MM.1S (cell line): ENCODE data around the gene FOXP1.
"Not testable (repeated sequence)": the region's sequence is repeated elsewhere in the genome, so short reads cannot be mapped to it uniquely, and the experiment has no call there.

Source experiments
- DNase-seq: peaks from one replicate; pipeline ENCODE4 v3.0.0-alpha.2; 2015
- H2AFZ ChIP-seq: fragments of 300-600 bp; sonication (generic); 2 replicates; pipeline ENCODE4 v1.6.0; 2016; ENCODE audit warnings: antibody characterized with exemption, low read length
- H3F3A ChIP-seq: fragments of 300-600 bp; sonication (generic); 2 replicates; pipeline ENCODE4 v1.6.1; 2016; ENCODE audit warnings: mild to moderate bottlenecking, antibody characterized with exemption, low read length, moderate library complexity, mixed read lengths; ENCODE audit not compliant: insufficient read depth
- H3K27ac ChIP-seq: fragments of 300-600 bp; sonication (generic); 2 replicates; pipeline ENCODE4 v1.5.1; 2016; ENCODE audit warnings: mild to moderate bottlenecking, low read length
- H3K27me3 ChIP-seq: fragments of 300-600 bp; sonication (generic); replicated peaks from 2 replicates; pipeline ENCODE4 v1.6.0; 2016; ENCODE audit warnings: low read length; ENCODE audit not compliant: insufficient read depth
- H3K36me3 ChIP-seq: fragments of 300-600 bp; sonication (generic); replicated peaks from 2 replicates; pipeline ENCODE4 v1.6.1; 2016; ENCODE audit warnings: mild to moderate bottlenecking, low read length, mixed read lengths; ENCODE audit not compliant: insufficient read depth
- H3K4me1 ChIP-seq: fragments of 300-600 bp; sonication (generic); 2 replicates; pipeline ENCODE4 v1.6.1; 2016; ENCODE audit warnings: low read length, mixed read lengths
- H3K4me2 ChIP-seq: fragments of 300-600 bp; sonication (generic); 2 replicates; pipeline ENCODE4 v1.6.0; 2016; ENCODE audit warnings: low read depth, low read length
- H3K4me3 ChIP-seq: fragments of 300-600 bp; sonication (generic); 2 replicates; pipeline ENCODE4 v1.5.1; 2016; ENCODE audit warnings: low read length, mixed read lengths
- H3K79me2 ChIP-seq: fragments of 300-600 bp; sonication (generic); 2 replicates; pipeline ENCODE4 v1.6.1; 2016; ENCODE audit warnings: mixed run types, low read length, mixed read lengths
- H3K9ac ChIP-seq: fragments of 300-600 bp; sonication (generic); 2 replicates; pipeline ENCODE4 v1.6.1; 2016; ENCODE audit warnings: low read length, mixed read lengths
- H3K9me2 ChIP-seq: fragments of 300-600 bp; sonication (generic); replicated peaks from 2 replicates; pipeline ENCODE4 v1.6.1; 2016; ENCODE audit warnings: mild to moderate bottlenecking, low read length, mixed read lengths; ENCODE audit not compliant: insufficient read depth
- H3K9me3 ChIP-seq: fragments of 300-600 bp; sonication (generic); replicated peaks from 2 replicates; pipeline ENCODE4 v1.6.1; 2016; ENCODE audit warnings: mild to moderate bottlenecking, low read length, mixed read lengths; ENCODE audit not compliant: insufficient read depth
- H4K20me1 ChIP-seq: fragments of 300-600 bp; sonication (generic); 2 replicates; pipeline ENCODE4 v1.6.1; 2016; ENCODE audit warnings: mild to moderate bottlenecking, low read length, moderate library complexity, mixed read lengths; ENCODE audit not compliant: insufficient read depth
- CTCF ChIP-seq: fragments of 300-600 bp; sonication (generic); IDR thresholded peaks from 2 replicates; pipeline ENCODE4 v1.5.1; 2016; ENCODE audit warnings: antibody characterized with exemption, low read length, mixed read lengths
- EZH2 ChIP-seq: fragments of 300-600 bp; sonication (generic); optimal IDR thresholded peaks from 2 replicates; pipeline ENCODE3; 2017; ENCODE audit warnings: low read depth, mild to moderate bottlenecking, antibody characterized with exemption, low read length, mixed read lengths
- EZH2phosphoT487 ChIP-seq: fragments of 300-600 bp; sonication (generic); IDR thresholded peaks from 2 replicates; pipeline ENCODE4 v1.6.1; 2018; ENCODE audit warnings: antibody characterized with exemption, low read length

FOXP1 gene

GRCh38 chr3:70977712-70978111, 605.8 kb downstream of the FOXP1 start:
- Histone ChIP-seq H3K79me2 (peaks cover 13% of the 10 kb centered on the region; the same call in 1 of the 2 replicates), H3K36me3 (peaks cover 11% of the 10 kb centered on the region), H3K27me3 (no peaks in the 10 kb centered on the region), H3K4me3 (no peak overlapping the region), H3K4me2 (no peak overlapping the region), H2AFZ (no peak overlapping the region), H3K9ac (no peak overlapping the region), H3F3A (peaks cover 31% of the 10 kb centered on the region), H3K9me2 (no peaks in the 10 kb centered on the region), H3K9me3 (no peaks in the 10 kb centered on the region), H4K20me1 (no peaks in the 10 kb centered on the region), H3K4me1 (peaks cover 31% of the 10 kb centered on the region), H3K27ac (no peak overlapping the region)
- TF ChIP-seq EZH2phosphoT487 = no peak
- no peak for TF ChIP-seq CTCF
- no peak for DNase-seq

DNA sequence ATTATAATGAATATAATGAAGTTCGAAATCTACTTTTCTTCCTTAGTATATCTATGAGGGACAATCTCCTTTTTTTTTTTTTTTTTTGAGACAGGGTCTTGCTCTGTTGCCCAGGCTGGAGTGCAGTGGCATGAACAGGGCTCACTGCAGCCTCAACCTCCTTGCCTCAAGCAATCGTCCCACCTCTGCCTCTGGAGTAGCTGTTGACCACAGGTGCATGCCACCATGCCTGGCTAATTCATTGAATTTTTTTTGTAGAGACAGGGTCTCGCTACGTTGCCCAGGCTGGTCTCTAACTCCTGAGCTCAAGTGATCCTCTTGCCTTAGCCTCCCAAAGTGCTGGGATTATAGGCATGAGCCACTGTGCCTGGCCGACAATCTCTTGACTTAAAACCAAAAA, 607.5 kb downstream of the FOXP1 start:
- H3K36me3 ChIP-seq = peaks cover 11% of the 10 kb centered on the region
- H4K20me1 ChIP-seq, H3K79me2 ChIP-seq: not testable (repeated sequence)

GRCh38 chr3:70974747-70975146, 608.8 kb downstream of the FOXP1 start:
- peaks cover 11% of the 10 kb centered on the region for H3K36me3 ChIP-seq

More for the DNA sequence above, 607.5 kb downstream of the FOXP1 start:
- not testable (repeated sequence) for H3K9me3 ChIP-seq, H3K9me2 ChIP-seq, H3K9ac ChIP-seq, H3K27ac ChIP-seq, H2AFZ ChIP-seq, H3K4me3 ChIP-seq, H3K4me2 ChIP-seq, H3K27me3 ChIP-seq, DNase-seq
- Histone ChIP-seq H3F3A (peaks cover 15% of the 10 kb centered on the region), H3K4me1 (peaks cover 16% of the 10 kb centered on the region)

More at GRCh38 chr3:70974747-70975146, 608.8 kb downstream of the FOXP1 start:
- peaks cover 3% of the 10 kb centered on the region; the same call in 1 of the 2 replicates for H3F3A ChIP-seq
- no peaks in the 10 kb centered on the region for H3K9me3 ChIP-seq
- peak; percentile 55 for DNase-seq
- peaks cover 4% of the 10 kb centered on the region; the same call in 1 of the 2 replicates for H3K4me1 ChIP-seq
- no peak overlapping the region for H3K4me3 ChIP-seq
- no peak overlapping the region for H2AFZ ChIP-seq
- peak overlapping the region; percentile 42; the same call in 1 of the 2 replicates for H3K27ac ChIP-seq
- H3K9ac ChIP-seq = no peak overlapping the region
- no peaks in the 10 kb centered on the region for H3K27me3 ChIP-seq
- H4K20me1 ChIP-seq = no peaks in the 10 kb centered on the region
- H3K4me2 ChIP-seq = peak overlapping the region; percentile 4; the same call in 1 of the 2 replicates
- TF ChIP-seq EZH2phosphoT487 = no peak
- no peak for TF ChIP-seq EZH2
- TF ChIP-seq CTCF = no peak
- no peaks in the 10 kb centered on the region for H3K9me2 ChIP-seq
- peaks cover 5% of the 10 kb centered on the region; the same call in 1 of the 2 replicates for H3K79me2 ChIP-seq
